Fibroblast of skin of scalp (primary cell): ENCODE data around the gene IPO4. TPM values are rescaled to one million over a fixed set of nuclear protein-coding genes. Genes with fewer than 3 reads are reported as not detected.
"Not testable (repeated sequence)": the region's sequence is repeated elsewhere in the genome, so short reads cannot be mapped to it uniquely, and the experiment has no call there.

ENCODE experiments used
- DNase-seq: peaks from one replicate; pipeline ENCODE4 v3.0.0-alpha.2; 2013
- polyA plus RNA-seq, 2 experiments: library from polyadenylated mRNA; unstranded; fragments of 120-200 nt; gene quantifications; one replicate each; pipeline ENCODE4 v1.2.1, GENCODE V29; 2013; ENCODE audit not compliant: insufficient read length in 2 of 2

Gene IPO4
- 44.4 TPM for polyA plus RNA-seq (2013, experiment 1 of 2; ENCODE audit: insufficient read length)
- 35.4 TPM for polyA plus RNA-seq (2013, experiment 2 of 2; ENCODE audit: insufficient read length)

DNA sequence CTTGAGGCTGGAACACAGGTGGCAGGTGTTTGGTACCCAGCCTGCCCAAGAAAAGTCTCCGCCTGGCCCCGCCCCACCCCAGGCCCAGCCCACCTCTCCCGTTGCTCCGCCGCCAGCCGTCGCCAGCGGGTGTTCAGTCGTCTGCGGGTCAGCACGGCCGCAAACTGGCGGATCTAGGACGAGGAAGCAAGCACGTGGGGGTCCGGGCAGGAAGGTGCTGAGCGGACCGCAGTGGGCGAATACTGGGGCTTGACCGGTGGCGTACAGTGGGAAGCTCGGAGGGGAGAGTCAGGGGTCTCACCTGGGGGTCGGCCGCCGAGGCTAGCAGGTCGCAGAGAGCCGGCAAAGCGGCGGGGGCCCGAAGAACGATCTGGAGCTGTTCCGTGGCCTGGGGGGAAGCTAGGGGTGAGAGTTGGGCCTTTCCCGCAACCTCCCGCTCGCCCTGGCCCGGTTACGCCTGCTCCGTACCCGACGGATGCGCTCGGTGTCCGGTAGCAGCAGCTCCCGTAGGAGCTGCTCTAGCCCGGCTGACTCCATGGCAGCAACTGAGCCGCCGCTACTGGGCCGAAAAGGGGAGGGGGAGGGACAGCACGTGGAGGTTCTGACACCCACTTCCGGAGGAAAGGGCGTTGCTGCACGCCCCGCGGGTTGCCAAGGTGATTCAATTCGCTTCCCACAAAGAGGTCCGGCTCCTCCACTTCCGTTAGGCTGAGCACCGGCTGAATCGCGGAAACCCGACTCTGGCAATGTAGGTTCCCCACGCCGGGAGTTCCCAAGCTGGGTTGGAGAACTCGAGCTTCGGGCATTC lies at the start of gene IPO4:
IPO4 (minus strand) TSS at position 566 of the 808 bp plus-strand sequence; CDS start at position 537, 29 bp downstream.
- DNase-seq, result peak; percentile 98

DNA sequence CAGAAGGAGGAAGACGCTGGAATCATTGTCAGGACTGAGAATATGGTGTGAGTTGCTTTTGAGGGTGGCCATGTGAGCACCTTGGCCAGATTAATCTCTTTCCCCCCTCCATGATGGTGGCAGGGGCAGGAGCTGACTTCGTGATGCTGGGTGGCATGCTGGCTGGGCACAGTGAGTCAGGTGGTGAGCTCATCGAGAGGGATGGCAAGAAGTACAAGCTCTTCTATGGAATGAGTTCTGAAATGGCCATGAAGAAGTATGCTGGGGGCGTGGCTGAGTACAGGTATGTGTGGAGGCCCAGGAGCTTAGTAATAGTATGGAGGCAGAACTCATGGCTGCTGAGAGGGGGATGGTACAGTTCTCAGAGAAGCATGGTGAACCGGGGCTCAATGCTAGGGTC lies 49.5 kb upstream of the IPO4 start:
- DNase-seq, result no peak

DNA sequence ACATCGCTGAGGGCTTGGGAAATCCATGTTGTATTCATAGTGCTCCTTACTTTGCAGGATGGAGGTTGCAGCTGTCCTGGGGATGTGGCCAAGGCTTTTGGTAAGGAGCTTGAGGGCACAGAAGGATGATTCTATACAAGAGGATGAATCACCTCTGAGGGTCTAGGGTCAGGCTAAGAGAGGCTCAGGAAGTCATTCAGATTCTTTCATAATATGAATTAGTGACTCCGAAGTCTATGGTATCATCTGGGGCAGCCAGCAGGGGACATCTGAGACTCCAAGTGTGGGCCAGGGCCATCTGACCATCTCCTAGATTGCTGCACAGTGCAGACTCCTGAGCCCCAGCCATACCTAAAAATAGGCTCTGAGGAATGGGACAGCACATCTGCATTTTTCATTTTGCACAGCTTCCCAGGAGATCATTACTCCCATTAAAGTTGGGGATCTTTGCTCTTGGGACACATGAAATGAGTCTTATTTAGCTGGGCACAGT lies 48.9 kb upstream of the IPO4 start:
- DNase-seq, result no peak

DNA sequence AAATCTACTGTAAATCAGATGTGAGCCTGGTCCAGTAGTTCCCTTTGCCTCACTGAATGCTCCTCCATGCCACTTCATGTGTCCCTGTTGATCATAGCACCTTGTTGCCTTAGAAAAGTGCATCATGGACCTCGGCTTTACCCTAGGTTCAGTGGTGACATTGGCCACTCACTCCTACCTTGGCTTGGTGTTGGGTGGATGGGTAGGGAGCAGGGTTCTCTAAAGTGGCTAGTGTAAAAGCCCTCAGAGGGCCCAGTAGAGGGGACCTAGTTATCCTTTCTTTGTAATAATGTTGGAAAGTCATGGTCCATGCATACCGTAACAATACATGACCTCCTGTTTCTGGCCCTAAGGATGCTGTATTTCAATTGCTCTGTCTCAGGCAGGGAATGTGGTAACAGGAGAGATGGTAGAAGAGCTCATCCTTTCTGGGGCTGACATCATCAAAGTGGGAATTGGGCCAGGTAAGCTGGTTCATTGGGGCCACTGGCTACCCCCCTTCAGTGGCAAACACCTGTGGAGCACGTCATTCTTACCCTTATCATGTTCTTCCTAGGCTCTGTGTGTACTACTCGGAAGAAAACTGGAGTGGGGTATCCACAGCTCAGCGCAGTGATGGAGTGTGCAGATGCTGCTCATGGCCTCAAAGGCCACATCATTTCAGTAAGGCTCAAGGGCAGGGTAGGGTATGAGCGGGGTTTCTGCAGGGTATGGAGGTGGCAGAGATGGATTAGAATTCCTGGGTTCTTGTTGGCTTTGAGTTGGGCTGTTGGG lies 48.3 kb upstream of the IPO4 start:
- no peak for DNase-seq

GRCh38 chr14:24235804-24236688 lies 47.4 kb upstream of the IPO4 start:
- DNase-seq, result no peak

- DNase-seq, result no peak
Observed at GRCh38 chr14:24234095-24235005, 45.7 kb upstream of the IPO4 start.

- DNase-seq, result no peak
Observed at GRCh38 chr14:24233538-24233866, 44.9 kb upstream of the IPO4 start.

DNA sequence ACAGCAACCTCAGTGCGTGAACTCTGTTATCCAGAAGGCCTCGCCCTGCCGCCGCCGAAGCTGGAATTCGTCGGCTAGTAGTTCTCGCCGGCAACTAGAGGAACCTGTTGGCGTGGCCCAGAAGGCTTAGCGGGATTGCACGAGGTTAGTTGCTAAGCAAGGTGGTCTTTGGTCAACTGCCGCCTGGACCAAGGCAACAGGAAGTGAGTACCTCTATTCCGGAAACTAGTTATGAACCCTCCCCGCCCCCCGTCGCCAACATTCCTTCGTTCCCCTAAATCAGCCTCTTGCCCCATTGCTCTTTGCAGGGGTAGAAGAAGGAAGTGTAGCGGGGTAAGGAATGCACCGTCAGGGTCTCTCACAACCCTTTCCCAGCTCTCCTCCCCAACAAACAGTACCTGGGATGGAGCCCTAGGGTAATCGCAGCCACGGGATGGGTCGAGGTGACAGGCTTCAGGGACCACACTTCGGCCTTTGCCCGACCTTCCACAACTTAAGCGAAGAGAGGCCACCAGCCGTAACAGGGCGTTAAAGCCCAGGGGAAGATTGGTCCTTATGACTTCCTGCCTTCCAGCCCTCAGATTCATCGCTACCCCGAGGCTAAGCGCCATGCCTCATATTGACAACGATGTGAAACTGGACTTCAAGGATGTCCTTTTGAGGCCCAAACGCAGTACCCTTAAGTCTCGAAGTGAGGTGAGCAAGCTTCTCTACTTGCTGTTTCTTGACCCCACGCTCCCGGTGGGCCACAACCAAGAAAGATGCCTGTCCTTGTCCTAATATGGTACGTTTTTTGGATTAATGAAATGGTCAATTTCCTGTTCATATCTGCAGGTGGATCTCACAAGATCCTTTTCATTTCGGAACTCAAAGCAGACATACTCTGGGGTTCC lies 44.3 kb upstream of the IPO4 start, which contains the start of gene GMPR2:
GMPR2 (plus strand) TSS at position 285 of the 893 bp plus-strand sequence; CDS start at position 610, 325 bp downstream.
- no peak for DNase-seq

- DNase-seq, result peak; percentile 99
Observed at GRCh38 chr14:24232121-24232644, 43.6 kb upstream of the IPO4 start, which contains the start of gene NEDD8. NEDD8 (minus strand) TSS chr14:24232367; CDS start chr14:24232267, 100 bp downstream.

GRCh38 chr14:24231263-24232120 lies 42.9 kb upstream of the IPO4 start:
- DNase-seq, result no peak

- no peak for DNase-seq
Observed at GRCh38 chr14:24228902-24229301, 40.3 kb upstream of the IPO4 start.

DNA sequence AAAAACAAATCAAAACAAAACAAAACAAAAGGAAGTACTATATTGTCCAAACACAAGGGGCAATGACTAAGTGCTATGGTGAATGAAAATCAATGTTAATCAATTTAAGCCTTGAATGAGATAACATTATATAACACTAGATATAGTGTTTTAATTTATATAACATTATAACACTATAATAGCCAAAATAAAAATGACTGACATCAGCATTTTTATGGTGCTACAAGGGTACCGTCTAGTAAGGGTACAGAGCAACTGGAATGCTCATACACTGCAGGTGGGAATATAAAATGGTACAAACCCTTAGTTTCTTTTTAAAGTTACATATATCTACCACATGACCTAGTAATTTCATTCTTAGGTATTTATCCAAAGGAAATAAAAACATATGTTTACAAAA lies 37.9 kb upstream of the IPO4 start:
- DNase-seq, result no peak

DNA sequence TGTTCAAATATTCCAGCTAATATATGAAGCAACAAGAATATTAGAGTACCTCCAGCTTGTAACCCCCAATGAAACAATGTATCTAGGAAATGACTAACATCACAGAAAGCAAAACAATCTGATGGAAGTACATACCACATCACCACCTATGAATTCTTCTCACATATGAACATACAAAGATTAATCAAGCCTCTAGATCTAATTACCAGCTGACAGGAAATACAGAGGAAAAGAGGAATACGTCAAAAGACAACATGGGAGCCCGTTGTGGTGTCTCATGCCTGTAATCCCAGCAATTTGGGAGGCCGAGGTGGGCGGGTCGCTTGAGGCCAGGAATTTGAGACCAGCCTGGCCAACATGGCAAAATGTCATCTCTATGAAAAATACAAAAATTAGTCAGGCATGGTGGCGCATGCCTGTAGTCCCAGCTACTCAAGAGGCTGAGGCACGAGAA lies 36.0 kb upstream of the IPO4 start:
- peak; percentile 82 for DNase-seq

- DNase-seq, result not testable (repeated sequence)
Observed at GRCh38 chr14:24222987-24223386, 34.4 kb upstream of the IPO4 start.

DNA sequence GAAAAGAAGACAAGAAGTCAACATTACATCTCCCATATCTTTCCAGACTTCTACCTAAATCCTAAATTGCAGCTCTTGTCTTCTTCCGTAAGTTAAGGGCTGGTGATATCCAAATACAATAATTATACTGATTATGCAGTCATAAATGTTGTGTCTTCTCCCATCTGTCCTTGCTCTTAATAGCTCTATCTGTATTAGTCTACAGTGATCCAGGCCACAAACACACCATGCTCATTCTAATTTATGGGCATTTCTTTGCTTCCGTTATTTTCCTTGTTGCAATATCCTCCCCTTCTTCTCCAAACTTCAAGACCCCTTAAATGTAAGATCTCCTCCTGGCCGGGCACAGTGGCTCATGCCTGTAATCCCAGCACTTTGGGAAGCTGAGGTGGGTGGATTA lies 30.9 kb upstream of the IPO4 start:
- no peak for DNase-seq

DNA sequence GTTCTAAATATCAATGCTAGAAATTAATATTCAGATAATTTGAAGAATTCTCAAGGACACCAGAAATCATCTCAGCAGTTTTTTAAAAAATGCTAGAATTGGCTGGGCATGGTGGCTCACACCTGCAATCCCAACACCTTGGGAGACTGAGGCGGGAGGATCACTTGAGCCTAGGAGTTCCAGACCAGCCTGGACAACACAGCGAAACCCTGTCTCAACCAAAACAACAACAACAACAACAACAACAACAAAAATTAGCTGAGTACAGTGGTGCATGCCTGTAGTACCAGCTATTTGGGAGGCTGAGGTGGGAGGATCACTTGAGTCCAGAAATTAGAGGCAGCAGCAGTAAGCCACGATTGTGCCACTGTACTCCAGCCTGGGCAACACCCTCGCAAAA lies 30.5 kb upstream of the IPO4 start:
- no peak for DNase-seq

DNA sequence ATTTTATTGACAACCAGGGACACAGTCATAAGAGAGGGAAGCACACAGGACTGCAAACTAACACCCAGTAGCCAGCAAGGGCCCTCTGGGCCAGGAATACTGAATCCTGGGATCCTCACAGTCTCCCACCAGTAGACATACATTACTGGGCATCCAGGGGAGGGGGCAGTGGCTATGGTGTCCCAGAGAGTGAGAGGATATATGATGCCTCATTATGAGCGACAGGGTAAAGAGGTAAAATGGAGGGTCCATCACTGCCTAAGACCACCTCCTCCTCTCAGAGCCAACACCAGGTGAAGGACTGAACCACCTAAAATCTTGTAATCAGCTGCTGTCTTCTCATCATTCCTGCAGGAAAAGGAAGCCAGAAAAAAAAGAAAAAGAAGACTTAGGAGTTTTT lies 28.3 kb upstream of the IPO4 start:
- DNase-seq, result not testable (repeated sequence)

DNA sequence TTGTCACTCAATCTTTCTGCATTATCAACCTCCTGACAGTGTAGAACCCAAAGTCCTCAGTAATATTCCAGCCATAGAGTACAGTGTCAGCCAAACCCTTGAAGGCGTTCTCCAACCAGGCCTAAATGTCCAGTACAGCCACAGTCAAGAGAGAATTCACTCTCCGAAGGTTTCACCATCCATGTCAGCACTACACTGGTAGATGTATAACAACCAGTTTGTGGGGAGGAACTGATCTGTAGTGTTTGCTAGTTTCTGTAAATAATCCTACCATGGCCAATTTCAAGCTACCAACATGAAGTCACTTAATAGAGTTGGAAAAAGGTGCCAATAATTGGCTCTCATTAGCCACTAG lies 27.7 kb upstream of the IPO4 start:
- DNase-seq, result no peak
